Activated CD4-positive, alpha-beta T cell treated with anti-CD3 and anti-CD28 coated beads, Interleukin-2, amount 50 U/mL, for 48 hours (primary cell): ENCODE data around the gene NHEJ1.

Source experiments
- DNase-seq, 2 experiments: peaks; one replicate each; pipeline ENCODE4 v3.0.0-alpha.2; 2020

NHEJ1 gene

DNA sequence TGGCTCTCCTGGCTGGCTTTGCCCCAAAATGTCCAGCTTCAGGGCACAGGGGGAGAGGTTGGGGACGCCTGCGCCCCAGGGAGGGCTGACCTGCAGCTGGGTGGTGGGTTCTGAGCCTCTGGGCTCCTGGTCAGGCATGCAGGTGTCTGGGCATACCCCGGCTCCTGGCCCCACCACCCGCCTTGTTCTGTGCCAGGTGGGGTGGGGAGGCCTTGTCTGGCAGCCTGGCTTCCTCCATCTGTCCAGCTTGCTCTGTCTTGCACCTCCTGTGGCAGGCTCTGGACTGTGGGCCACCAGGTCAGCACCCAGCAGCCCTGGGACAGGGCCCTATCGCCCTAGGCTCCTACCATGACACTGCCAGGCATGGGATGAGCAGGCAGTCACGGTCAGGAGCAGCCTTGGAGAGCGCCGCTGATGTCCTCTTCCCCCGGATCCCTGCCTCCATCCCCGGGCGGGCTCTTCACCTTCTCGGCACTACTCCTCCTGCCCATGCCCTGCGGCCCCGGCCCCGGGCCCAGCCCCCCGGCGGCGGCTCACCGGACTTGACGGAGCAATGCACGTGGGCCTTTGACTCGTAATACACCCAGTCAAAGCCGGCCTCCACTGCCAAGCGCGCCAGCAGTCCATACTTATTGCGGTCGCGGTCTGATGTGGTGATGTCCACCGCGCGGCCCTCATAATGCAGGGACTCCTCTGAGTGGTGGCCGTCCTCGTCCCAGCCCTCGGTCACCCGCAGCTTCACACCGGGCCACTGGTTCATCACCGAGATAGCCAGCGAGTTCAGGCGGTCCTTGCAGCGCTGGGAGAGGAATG, 103.5 kb downstream of the NHEJ1 start:
- DNase-seq: no peak

DNA sequence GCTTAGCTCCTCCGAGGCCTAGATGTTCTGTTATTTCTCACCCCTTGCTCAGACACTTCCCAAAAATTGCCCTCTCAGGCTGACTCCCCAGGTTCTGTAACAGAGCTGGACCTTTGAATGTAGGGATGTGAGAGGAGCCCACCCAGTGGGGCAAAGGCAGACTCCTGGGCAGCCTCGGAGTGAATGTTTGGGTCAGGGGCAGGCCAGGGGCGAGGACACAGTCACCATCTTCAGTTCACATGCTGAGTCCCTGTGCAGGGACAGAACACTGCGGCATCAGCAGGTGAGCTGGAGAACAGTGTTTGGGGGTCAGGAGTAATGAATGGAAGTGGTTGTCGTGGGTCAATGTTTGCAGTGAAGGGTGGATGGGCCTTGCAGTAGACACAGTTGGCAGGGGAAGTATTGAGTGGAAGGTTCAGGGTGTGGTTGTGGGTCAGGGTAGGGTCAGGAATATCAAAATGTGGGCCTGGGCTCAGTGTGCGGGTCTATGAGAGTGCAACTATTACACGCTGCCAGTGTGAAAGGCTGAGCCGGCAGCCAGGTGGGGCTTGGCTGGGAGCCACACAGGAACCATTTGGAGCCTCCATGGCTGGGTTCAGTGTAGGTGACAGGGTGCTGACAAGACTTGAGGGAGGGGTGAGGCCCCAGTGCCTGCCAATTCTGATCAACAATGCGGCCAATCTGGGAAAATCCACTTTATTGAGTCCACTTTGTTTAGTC, 104.3 kb downstream of the NHEJ1 start:
- no peak for DNase-seq

- no peak for DNase-seq
Observed at GRCh38 chr2:219054956-219055903, 105.4 kb downstream of the NHEJ1 start.

DNA sequence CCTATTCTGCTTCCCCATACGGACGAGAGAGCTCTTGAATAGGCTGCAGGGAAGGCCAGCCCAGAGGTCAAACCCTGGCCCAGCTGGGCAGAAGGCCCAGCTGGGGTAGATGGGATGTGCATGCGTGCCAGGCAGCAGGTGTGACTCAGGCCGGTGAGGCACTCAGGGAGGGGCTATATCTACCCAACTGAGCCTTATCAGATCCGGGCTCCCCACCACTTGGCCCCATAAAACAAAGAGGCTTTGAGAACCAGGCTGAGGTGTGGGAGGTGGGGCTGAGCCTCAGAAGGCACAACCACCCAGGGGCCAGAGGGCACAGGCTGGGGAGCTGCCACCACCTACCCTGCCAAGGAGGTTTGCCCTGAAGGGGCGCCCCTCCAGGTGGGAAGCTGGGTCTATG, 111.3 kb downstream of the NHEJ1 start:
- DNase-seq: no peak

- DNase-seq: peak in 1 of 2 experiments; percentile 35
Observed at GRCh38 chr2:219045937-219046550, 114.6 kb downstream of the NHEJ1 start.

DNA sequence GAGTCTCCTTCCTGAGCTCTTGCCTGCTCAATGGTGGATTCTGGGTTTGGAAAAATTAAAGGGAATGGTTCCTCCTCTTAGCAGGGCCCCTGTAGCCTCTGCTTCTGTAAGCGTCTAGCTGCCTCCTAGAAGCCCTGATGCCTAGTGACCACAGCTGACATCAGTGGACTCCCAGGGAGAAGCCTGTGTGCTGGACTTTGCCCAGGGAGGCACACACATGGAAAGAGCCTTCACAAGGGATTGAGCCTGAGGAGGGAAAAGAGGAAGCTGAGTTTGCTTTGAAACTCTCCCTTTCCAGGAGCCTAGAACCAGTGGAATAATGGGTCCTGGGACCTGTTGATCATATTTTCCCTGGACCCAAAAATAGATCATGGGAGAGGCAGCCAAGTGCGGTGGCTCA, 117.9 kb downstream of the NHEJ1 start:
- no peak for DNase-seq

GRCh38 chr2:219042157-219042556, 118.5 kb downstream of the NHEJ1 start:
- DNase-seq: no peak

DNA sequence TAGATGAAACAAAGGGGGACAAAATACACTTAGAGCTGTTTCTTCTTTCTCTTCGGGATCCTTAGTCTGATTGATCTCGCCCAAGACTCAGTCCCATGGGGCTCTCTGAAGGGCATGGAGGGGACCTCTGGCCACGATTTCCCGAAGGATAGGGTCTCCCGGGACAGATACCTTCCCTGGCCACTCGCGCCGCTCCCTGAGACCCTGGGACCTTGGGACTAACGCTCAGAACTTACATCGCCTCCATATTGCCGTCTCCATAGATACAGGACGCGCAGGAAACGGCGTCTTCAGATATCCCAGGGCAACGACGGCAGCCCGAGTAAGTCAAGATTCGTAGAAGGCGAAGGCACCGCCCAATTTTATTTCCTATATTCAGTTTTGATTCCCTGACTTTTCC, 119.4 kb downstream of the NHEJ1 start, which contains the start of gene CFAP65:
CFAP65 (minus strand) TSS at position 265 of the 400 bp plus-strand sequence. CDS start 2,468 bp downstream, outside the sequence.
- peak; percentile 36 to 48 for DNase-seq

DNA sequence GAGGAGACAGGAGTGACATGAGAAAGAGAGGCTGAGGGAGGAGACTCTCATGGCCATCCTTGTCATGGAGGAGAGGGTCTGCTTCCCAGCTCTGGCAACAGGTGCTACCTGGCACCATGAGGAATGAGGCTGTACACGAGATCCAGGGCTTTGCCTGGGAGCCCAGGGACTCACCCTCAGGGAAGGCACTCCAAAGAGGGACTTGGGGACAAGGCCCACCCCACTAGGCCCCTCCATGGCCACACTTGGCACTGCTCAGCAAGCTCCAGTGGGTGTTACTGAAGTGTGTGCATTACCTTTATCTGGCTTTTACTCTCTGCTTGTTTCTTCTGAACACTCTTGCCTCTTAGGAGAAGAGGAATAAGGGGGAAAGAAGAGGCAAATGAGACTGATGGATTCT, 122.0 kb downstream of the NHEJ1 start:
- no peak for DNase-seq

DNA sequence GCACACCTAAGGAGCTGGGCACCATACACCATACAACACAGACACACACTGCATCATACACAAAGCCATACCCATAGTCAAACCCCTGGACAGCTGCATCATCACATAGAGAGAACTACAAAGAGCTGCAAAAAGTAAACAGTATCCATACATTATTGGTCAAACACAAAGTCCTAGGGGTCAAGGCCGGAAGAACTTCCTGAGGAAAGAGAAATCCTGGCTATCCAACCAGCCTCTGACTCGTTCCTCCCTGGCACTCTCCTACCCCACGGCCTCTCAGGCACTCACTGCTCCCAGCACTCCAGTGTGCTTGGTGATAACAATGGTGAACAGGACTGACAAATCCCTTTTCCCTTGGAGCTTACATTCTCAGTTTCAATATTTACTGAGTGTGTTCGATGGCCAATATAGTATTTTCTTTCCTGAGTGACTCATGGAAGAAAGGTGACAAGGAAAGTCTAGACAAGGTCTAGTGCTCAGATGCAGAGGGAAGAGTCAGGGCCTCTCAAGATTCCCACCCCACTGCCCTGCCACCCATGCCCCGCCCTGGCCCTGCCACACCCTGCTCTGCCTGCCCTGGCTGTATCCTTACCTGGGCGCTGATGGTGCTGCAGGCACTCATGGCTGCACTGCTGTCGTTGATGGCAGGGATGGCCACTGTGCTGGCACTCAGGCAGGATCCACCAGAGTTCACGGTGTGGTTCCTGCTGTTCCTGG, 122.7 kb downstream of the NHEJ1 start:
- DNase-seq: no peak

- DNase-seq: no peak
Observed at GRCh38 chr2:219035942-219036341, 124.7 kb downstream of the NHEJ1 start.

GRCh38 chr2:219034823-219035222, 125.8 kb downstream of the NHEJ1 start:
- no peak for DNase-seq

- no peak for DNase-seq
Observed at GRCh38 chr2:219032051-219032745, 128.4 kb downstream of the NHEJ1 start.

GRCh38 chr2:219031005-219031738, 129.4 kb downstream of the NHEJ1 start:
- DNase-seq: no peak

DNA sequence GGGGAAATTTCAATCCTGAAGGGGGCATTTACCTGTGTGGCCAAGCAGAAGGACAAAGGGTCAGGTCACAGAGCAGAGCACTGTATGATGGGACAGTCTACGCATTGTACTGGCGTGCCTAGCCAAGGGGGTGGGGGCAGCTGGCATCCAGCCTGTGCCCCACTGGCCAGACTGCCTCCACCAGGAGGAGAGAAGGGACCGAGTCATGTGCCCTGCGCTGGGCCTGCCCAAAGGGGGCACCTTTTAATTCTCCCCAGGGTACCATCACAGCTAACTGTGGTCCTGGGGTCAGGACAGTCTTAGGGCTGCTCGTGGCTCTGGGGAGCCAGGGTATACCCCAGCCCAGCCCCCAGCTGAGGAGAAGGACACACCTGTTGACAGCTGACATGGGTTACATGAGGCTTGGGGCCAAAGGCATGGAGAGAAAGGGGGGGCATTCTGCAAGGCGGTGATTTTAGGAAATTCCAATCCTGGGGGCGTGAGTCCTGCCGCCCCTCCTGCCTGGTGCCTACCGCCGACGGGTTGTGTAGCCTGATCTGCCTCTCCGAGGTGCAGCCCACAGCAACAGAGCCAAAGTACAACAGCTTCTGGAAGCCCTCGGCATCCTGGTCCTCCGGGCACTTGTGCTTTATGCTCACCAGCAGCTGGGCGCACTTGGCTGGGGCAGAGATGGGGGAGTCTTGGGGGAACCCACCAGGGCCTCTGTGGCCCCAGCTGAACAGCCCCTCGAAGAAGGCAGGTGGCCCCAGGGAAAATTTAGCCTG, 130.3 kb downstream of the NHEJ1 start:
- no peak for DNase-seq

GRCh38 chr2:219029829-219030165, 130.8 kb downstream of the NHEJ1 start:
- DNase-seq: peak; percentile 79 to 81

DNA sequence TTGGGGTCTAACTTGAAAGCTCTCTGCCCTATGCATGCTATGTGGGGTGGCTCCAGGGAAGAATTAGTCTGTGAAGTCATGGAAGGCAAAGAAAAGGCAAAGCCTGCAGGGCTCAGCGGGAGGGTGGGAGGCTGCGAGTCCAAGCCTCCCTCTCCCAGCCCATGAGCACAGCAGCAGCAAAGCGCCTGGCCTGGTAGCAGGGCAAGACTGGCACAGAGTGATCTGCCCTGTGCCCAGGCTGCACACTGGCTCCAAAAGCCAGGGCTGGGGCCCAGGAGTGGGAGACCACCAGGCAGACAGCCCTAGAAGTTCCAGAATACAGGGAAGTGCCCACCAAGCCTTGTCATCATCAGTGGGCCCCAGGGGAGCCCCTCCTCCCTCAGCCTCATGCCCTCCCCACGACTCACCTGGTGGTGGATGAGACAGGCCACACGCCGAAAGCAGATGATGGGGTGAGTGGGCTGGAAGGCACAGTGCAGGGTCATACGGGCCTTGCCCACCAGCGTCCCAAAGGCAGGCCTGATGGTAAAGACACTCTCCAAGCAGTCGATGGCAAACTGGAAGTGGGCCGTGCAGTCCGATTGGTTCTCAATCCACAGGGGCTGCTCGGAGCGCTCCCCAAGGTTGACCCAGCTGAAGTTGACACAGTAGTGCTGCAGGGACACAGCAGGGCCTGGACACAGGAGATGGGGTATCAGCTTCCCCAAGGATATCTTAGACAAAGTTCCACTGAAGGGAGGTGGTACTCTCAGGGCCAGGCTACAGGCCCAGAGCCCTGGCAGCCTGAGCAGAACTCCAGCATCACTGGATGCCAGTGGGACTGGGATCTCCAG, 131.4 kb downstream of the NHEJ1 start:
- DNase-seq: no peak

GRCh38 chr2:219028141-219028540, 132.5 kb downstream of the NHEJ1 start:
- no peak for DNase-seq

DNA sequence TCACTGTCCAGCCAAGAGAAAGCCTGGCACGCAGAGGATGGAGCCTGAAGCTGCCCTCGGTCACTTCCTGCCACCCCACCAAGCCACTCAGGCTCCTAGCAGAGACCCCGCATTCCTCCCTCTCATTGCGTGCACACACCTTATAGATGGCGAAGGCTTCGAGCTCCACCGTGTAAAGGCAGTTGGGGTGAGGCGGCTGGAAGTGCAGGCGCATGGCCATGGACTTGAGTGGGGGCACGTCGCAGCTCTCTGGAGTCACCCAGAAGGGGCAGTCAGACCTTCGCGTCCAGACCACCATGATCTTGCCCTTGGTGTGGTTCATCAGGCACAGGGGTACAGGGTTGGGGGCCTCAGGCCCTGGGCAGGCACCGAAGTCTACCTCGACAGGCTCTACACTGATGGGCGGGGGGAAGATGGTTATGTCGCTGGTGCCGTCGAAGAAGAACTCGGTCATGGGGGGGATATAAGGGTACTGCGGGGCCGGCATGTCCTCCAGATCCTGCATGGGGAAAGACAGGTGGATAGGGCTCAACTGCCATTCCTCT, 133.0 kb downstream of the NHEJ1 start:
- DNase-seq: no peak
